ENCODE measurements around the gene ZNF524.

Gene ZNF524

DNA sequence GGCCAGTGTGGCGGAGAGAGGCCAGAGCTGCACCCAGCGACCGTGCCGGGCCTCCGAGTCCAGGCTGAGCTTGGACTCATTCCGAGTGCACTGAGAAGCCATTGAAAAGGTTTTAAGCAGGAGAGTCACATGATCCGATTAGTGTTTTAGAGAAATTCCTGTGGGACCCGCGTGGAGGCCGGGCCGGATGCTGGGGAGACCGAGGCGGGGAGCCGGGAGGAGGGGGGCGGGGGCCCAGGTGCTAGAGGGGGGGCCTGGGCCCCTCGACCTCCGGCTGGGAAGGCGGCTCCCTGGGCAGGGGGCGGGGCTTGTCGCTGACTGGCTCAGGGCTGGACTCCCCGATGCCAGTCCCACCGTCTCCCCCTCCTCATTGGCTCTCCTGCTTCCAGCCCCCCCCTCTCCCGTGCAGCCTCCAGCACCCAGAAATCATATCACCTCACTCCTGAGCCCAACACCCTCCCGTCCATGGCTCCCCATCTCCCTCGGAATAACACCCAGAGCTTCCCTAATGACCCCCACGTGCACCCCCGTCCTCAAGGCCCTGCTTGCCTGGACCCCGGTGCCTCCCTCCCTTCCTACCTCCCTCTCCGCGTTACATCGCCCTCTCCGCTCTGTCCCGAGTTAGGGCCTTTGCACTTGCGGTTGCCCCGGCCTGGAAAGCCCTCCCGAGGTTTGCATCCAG is 14.3 kb upstream of the ZNF524 start:
- Mint-ChIP-seq H3K9me3 (no peaks in the 10 kb centered on the region), H3K27me3 (no peaks in the 10 kb centered on the region), H3K36me3 (ENCODE audit: insufficient read depth) (peaks cover 5% of the 10 kb centered on the region), H3K27ac (ENCODE audit: low read depth) (peak overlapping the region; percentile 25), H3K4me1 (peaks cover 42% of the 10 kb centered on the region), H3K4me3 (peak overlapping the region; percentile 54)
- ATAC-seq (replicated peaks; ENCODE audit: extremely low read depth, poor library complexity, severe bottlenecking), result no peak
- DNase-seq (ENCODE audit: low spot score in 2 of 2), result no peak

DNA sequence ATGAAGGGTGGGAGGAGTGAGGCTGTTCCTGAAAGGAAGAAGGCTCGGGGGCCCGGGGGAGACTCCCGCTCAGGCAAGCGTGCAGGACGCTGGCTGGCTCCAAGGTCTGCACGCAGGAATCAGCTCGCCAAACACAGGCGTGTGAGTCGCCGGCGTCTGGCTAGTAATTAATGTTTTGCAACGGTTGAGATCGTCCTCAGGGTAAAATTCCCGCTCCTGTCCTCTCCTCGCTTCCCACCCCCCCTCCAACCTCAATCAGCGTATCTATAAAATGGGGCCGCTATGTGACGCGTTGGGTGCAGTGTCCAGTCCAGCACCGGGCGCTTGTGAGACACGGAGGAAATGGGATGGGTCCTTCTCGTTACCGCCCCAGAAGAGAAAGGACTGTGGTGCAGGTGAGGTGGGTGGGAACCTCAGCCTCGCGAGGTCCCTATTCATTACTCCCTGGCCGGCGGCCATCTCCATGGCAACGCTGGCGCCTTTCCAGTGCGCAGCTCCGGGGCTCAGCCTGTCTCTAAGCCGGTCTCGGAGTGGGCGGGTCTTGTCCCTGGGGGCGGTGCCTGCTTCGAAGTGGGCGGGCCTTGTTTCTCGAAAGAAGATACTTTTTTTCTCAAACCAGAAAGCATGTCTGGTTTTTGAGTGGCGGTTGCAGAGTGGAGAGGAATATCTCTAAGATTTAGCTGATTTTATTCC is 13.0 kb upstream of the ZNF524 start:
- Mint-ChIP-seq H3K9me3 (no peaks in the 10 kb centered on the region), H3K36me3 (ENCODE audit: insufficient read depth) (peaks cover 2% of the 10 kb centered on the region), H3K4me1 (peaks cover 30% of the 10 kb centered on the region), H3K27me3 (no peaks in the 10 kb centered on the region), H3K4me3 (peak overlapping the region; percentile 54), H3K27ac (ENCODE audit: low read depth) (no peak overlapping the region)
- ATAC-seq (replicated peaks; ENCODE audit: extremely low read depth, poor library complexity, severe bottlenecking) (peak; percentile 99), DNase-seq (ENCODE audit: low spot score in 2 of 2) (peak; percentile 91 to 95)

DNA sequence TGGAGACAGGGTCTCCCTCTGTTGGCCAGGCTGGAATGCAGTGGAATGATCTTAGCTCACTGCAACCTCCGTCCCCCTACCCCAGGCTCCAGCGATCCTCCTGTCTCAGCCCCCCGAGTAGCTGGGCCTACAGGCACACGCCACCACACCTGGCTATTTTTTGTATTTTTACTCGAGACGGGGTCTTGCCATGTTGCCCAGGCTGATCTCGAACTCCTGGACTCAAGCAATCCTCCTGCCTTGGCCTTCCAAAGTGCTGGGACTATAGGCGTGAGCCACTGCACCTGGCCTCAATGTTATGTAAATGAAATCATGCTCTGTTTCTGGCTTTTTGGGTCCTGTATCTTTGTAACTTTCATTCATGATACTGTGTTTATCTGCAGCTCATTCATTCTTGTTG is 11.3 kb upstream of the ZNF524 start:
- H3K9me3 Mint-ChIP-seq, result no peaks in the 10 kb centered on the region
- no peak overlapping the region for H3K4me3 Mint-ChIP-seq
- no peak for ATAC-seq (replicated peaks; ENCODE audit: extremely low read depth, poor library complexity, severe bottlenecking)
- H3K36me3 Mint-ChIP-seq (ENCODE audit: insufficient read depth), result peaks cover 2% of the 10 kb centered on the region
- H3K27ac Mint-ChIP-seq (ENCODE audit: low read depth), result no peak overlapping the region
- no peak for DNase-seq (ENCODE audit: low spot score in 2 of 2)
- no peaks in the 10 kb centered on the region for H3K27me3 Mint-ChIP-seq
- peaks cover 29% of the 10 kb centered on the region for H3K4me1 Mint-ChIP-seq

- Mint-ChIP-seq H3K27ac (ENCODE audit: low read depth) (no peak overlapping the region), H3K27me3 (no peaks in the 10 kb centered on the region), H3K4me3 (no peak overlapping the region), H3K36me3 (ENCODE audit: insufficient read depth) (peaks cover 2% of the 10 kb centered on the region), H3K9me3 (no peaks in the 10 kb centered on the region), H3K4me1 (peaks cover 28% of the 10 kb centered on the region)
- ATAC-seq (replicated peaks; ENCODE audit: extremely low read depth, poor library complexity, severe bottlenecking), result no peak
- no peak for DNase-seq (ENCODE audit: low spot score in 2 of 2)
Observed at GRCh38 chr19:55590109-55590508, 10.0 kb upstream of the ZNF524 start.

GRCh38 chr19:55590617-55591016 is 9.5 kb upstream of the ZNF524 start:
- Mint-ChIP-seq H3K4me1 (peaks cover 23% of the 10 kb centered on the region), H3K27me3 (no peaks in the 10 kb centered on the region), H3K36me3 (ENCODE audit: insufficient read depth) (peaks cover 4% of the 10 kb centered on the region), H3K27ac (ENCODE audit: low read depth) (no peak overlapping the region), H3K9me3 (no peaks in the 10 kb centered on the region), H3K4me3 (no peak overlapping the region)
- ATAC-seq (replicated peaks; ENCODE audit: extremely low read depth, poor library complexity, severe bottlenecking) (no peak), DNase-seq (ENCODE audit: low spot score in 2 of 2) (no peak)

DNA sequence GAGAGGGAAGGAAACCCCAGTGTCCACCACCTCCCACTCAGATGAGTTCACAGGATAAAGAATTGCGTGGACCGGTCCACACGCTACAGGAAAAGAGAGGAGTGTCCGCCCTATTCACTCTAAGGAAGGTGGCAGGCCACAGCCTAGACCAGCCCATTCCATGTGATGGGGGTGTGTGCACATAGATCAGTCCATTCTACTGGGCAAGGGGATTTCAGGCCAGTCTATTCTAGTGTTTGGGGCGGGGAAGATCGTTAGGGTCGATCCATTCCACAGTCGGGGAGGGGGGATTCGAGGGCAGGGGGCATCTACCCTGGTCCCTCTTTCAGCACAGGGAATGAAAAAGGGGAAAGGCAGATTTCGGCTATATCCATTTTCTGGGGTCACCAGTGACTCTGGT is 8.5 kb upstream of the ZNF524 start:
- no peak overlapping the region for H3K27ac Mint-ChIP-seq (ENCODE audit: low read depth)
- H3K9me3 Mint-ChIP-seq, result no peaks in the 10 kb centered on the region
- H3K27me3 Mint-ChIP-seq, result no peaks in the 10 kb centered on the region
- no peak overlapping the region for H3K4me3 Mint-ChIP-seq
- ATAC-seq (replicated peaks; ENCODE audit: extremely low read depth, poor library complexity, severe bottlenecking), result no peak
- DNase-seq (ENCODE audit: low spot score in 2 of 2), result no peak
- peaks cover 14% of the 10 kb centered on the region for H3K4me1 Mint-ChIP-seq
- H3K36me3 Mint-ChIP-seq (ENCODE audit: insufficient read depth), result peaks cover 5% of the 10 kb centered on the region

GRCh38 chr19:55592391-55593090 is 7.5 kb upstream of the ZNF524 start:
- no peak overlapping the region for H3K4me3 Mint-ChIP-seq
- ATAC-seq (replicated peaks; ENCODE audit: extremely low read depth, poor library complexity, severe bottlenecking) (no peak), DNase-seq (ENCODE audit: low spot score in 2 of 2) (no peak)
- peaks cover 7% of the 10 kb centered on the region for H3K36me3 Mint-ChIP-seq (ENCODE audit: insufficient read depth)
- peaks cover 4% of the 10 kb centered on the region for H3K4me1 Mint-ChIP-seq
- H3K9me3 Mint-ChIP-seq, result no peaks in the 10 kb centered on the region
- no peaks in the 10 kb centered on the region for H3K27me3 Mint-ChIP-seq
- no peak overlapping the region for H3K27ac Mint-ChIP-seq (ENCODE audit: low read depth)

DNA sequence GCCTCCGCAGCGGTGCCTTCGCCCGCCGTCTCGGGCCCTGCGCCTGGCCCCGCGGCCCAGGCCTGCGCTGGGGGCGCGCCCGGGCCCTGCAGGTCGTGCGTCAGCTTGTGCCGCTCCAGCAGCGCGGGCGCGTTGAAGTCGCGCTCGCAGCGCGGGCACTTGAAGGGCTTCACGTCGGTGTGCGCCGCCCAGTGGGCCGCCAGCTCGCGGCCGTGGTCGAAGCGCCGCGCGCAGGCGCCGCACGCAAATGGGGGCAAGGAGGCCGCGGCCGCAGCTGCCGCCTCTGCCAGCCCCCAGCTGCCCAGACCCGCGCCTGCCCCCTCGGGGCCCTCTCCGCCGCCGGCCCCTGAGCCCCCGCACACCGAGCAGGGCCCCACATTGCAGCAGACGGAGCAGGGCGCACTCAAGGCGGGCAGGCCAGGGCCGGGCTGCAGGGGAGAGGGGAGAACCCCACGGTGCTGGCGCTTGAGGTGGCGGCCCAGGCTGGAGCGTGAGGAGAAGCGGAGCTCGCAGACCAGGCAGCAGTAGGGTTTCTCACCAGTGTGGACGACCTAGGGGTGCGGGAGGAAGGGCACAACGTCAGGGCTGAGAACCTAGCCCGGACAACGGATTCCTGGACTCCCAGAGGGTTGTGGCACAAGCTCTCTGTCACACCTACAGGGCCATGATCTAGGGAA is 6.9 kb upstream of the ZNF524 start:
- peaks cover 8% of the 10 kb centered on the region for H3K36me3 Mint-ChIP-seq (ENCODE audit: insufficient read depth)
- no peak overlapping the region for H3K27ac Mint-ChIP-seq (ENCODE audit: low read depth)

DNA sequence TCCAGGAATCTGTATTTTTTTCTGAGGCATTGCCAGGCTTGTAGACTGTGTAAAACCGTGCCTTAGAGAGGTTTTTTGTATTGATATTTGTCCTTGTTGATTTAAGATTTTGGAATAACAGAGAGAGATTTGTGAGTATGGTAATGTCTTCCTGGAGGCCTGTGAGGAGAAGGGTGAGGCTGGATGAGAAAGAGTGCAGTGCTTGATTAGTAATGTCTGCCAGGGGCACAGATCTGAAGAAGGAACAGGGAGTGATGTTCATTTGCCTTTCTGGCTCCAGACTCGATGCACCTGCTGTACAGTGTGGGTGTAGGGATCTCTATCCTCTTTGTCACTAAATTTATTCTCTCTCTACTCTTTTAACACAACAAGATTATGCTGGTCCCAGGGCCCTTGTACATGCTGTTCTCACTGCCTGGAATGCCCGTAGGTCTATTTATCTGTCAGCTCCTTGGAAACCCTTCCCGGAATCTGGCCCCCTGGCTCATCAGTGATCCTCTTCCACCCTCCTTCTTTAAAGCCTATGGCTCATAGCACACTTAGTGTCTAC is 5.0 kb upstream of the ZNF524 start:
- DNase-seq (ENCODE audit: low spot score in 2 of 2) (no peak), ATAC-seq (replicated peaks; ENCODE audit: extremely low read depth, poor library complexity, severe bottlenecking) (no peak)
- Mint-ChIP-seq H3K36me3 (ENCODE audit: insufficient read depth) (peaks cover 11% of the 10 kb centered on the region), H3K4me3 (no peak overlapping the region), H3K4me1 (peaks cover 11% of the 10 kb centered on the region), H3K27me3 (no peaks in the 10 kb centered on the region), H3K9me3 (no peaks in the 10 kb centered on the region), H3K27ac (ENCODE audit: low read depth) (peak overlapping the region; percentile 71)

More for the DNA sequence above, 6.9 kb upstream of the ZNF524 start:
- DNase-seq (ENCODE audit: low spot score in 2 of 2) (no peak), ATAC-seq (replicated peaks; ENCODE audit: extremely low read depth, poor library complexity, severe bottlenecking) (no peak)
- H3K4me1 Mint-ChIP-seq, result peaks cover 4% of the 10 kb centered on the region
- no peak overlapping the region for H3K4me3 Mint-ChIP-seq
- H3K27me3 Mint-ChIP-seq, result no peaks in the 10 kb centered on the region
- no peaks in the 10 kb centered on the region for H3K9me3 Mint-ChIP-seq

GRCh38 chr19:55596304-55596703 is 3.8 kb upstream of the ZNF524 start:
- H3K36me3 Mint-ChIP-seq (ENCODE audit: insufficient read depth), result peaks cover 11% of the 10 kb centered on the region
- no peaks in the 10 kb centered on the region for H3K9me3 Mint-ChIP-seq
- H3K27me3 Mint-ChIP-seq, result no peaks in the 10 kb centered on the region
- H3K27ac Mint-ChIP-seq (ENCODE audit: low read depth), result no peak overlapping the region
- ATAC-seq (replicated peaks; ENCODE audit: extremely low read depth, poor library complexity, severe bottlenecking) (no peak), DNase-seq (ENCODE audit: low spot score in 2 of 2) (no peak)
- no peak overlapping the region for H3K4me3 Mint-ChIP-seq
- H3K4me1 Mint-ChIP-seq, result peaks cover 14% of the 10 kb centered on the region

DNA sequence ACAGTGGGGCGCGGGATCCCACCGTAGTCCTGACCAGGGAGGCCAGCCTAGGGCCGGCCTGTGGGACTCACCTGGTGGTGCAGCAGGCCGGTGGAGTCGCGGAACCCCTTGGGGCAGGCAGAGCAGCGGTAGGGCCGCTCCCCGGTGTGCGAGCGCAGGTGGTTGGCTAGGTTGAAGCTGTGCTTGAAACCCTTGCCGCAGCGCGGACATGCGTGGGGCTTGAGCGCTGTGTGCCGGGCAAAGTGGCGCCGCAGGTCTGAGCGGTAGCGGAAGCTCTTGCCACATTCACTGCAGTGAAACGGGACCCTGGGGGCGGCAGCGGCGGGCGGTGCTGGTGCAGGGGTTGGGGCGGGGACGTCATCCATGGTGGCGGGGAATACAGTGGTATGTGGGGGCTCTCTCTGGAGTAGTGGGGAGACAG is 2.6 kb upstream of the ZNF524 start:
- Mint-ChIP-seq H3K4me1 (peaks cover 21% of the 10 kb centered on the region), H3K27ac (ENCODE audit: low read depth) (no peak overlapping the region), H3K27me3 (no peaks in the 10 kb centered on the region), H3K36me3 (ENCODE audit: insufficient read depth) (peaks cover 11% of the 10 kb centered on the region), H3K4me3 (no peak overlapping the region), H3K9me3 (no peaks in the 10 kb centered on the region)
- ATAC-seq (replicated peaks; ENCODE audit: extremely low read depth, poor library complexity, severe bottlenecking) (no peak), DNase-seq (ENCODE audit: low spot score in 2 of 2) (no peak)

DNA sequence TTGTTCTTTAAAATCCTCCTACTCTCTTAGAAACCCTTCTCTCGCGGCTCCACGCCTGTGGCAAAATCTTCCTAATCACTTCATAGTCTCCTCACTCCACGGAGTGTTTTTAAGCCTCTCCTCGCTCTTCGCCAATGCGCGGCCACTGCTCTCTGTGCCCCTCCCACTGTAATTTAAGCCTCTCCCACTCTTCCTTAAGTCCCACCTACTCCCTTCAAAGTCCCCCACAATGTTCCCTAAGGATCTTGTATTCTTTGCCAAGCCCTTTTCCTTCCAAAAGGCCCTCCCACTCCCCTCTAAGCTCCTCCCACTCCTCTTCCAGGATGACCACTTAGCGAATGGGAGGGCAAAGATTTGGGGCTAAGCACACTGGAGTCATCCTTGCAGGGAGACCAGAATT is 2.1 kb upstream of the ZNF524 start:
- H3K27me3 Mint-ChIP-seq, result no peaks in the 10 kb centered on the region
- H3K9me3 Mint-ChIP-seq, result no peaks in the 10 kb centered on the region
- DNase-seq (ENCODE audit: low spot score in 2 of 2), result no peak
- no peak overlapping the region for H3K27ac Mint-ChIP-seq (ENCODE audit: low read depth)
- peaks cover 21% of the 10 kb centered on the region for H3K4me1 Mint-ChIP-seq
- H3K36me3 Mint-ChIP-seq (ENCODE audit: insufficient read depth), result peaks cover 11% of the 10 kb centered on the region
- H3K4me3 Mint-ChIP-seq, result no peak overlapping the region
- ATAC-seq (replicated peaks; ENCODE audit: extremely low read depth, poor library complexity, severe bottlenecking), result no peak
